DND-41 (cell line): ENCODE measurements around the gene TBCB.

ENCODE experiments used
- EZH2 ChIP-seq: IDR thresholded peaks from 3 replicates; pipeline ENCODE4 v1.6.1; 2012; ENCODE audit warnings: borderline replicate concordance, low read depth, mild to moderate bottlenecking, moderate library complexity, low read length, inconsistent platforms; ENCODE audit not compliant: severe bottlenecking
- TF ChIP-seq, protein P1 (sequence below): IDR thresholded peaks from 2 replicates; pipeline ENCODE4 v1.5.1; 2012; ENCODE audit warnings: borderline replicate concordance, low read length, moderate library complexity, mild to moderate bottlenecking; ENCODE audit not compliant: poor library complexity, severe bottlenecking; ENCODE audit errors: extremely low read depth

DNA sequence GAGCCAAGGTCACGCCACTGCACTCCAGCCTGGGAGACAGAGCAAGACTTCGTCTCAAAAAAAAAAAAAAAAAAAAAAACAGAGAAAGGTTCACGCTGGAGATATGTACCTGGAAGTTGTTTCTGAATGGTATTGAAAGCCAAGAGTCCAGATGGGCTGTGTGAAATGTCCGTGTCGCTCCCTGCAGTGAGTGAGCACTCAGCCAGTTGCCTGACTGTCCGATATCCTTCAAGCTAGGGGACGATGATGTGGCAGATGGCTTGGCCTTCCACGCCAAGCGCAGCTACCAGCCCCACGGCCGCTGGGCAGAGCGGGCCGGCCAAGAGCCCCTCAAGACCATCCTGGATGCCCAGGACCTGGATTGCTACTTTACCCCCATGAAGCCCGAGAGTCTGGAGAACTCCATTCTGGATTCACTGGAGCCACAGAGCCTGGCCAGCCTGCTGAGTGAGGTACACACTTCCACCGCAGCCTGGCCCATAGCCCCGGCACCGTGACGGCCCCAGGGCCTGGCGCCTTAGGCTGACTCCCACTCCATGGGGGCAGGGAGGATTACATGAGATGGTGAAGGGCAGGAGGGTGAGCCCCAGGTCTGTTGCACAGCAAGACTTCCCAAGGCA is 16.0 kb upstream of the TBCB start:
- TF ChIP-seq, protein P1, sequence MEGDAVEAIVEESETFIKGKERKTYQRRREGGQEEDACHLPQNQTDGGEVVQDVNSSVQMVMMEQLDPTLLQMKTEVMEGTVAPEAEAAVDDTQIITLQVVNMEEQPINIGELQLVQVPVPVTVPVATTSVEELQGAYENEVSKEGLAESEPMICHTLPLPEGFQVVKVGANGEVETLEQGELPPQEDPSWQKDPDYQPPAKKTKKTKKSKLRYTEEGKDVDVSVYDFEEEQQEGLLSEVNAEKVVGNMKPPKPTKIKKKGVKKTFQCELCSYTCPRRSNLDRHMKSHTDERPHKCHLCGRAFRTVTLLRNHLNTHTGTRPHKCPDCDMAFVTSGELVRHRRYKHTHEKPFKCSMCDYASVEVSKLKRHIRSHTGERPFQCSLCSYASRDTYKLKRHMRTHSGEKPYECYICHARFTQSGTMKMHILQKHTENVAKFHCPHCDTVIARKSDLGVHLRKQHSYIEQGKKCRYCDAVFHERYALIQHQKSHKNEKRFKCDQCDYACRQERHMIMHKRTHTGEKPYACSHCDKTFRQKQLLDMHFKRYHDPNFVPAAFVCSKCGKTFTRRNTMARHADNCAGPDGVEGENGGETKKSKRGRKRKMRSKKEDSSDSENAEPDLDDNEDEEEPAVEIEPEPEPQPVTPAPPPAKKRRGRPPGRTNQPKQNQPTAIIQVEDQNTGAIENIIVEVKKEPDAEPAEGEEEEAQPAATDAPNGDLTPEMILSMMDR = no peak
- TF ChIP-seq EZH2 = no peak
